Mesodermal cell (in vitro differentiated cells): ENCODE data around the gene IL17RC.

Experiments
- H3K27ac ChIP-seq: 2 replicates; pipeline ENCODE4 v1.7.0; 2013; ENCODE audit warnings: mild to moderate bottlenecking, low read depth, low read length, moderate library complexity; ENCODE audit not compliant: severe bottlenecking
- H3K36me3 ChIP-seq: 2 replicates; pipeline ENCODE4 v1.7.1; 2013; ENCODE audit warnings: mild to moderate bottlenecking, low read length, moderate library complexity; ENCODE audit not compliant: control insufficient read depth, insufficient read depth
- H3K4me1 ChIP-seq: one replicate; pipeline ENCODE4 v1.7.1; 2013; ENCODE audit warnings: mild to moderate bottlenecking, low read length; ENCODE audit not compliant: insufficient read depth, control insufficient read depth, poor library complexity, severe bottlenecking
- H3K4me3 ChIP-seq: 2 replicates; pipeline ENCODE4 v1.7.0; 2013; ENCODE audit warnings: low read length, control low read depth, mild to moderate bottlenecking; ENCODE audit not compliant: insufficient read depth, poor library complexity, severe bottlenecking; ENCODE audit errors: extremely low read depth
- H3K9me3 ChIP-seq: 2 replicates; pipeline ENCODE4 v1.7.1; 2013; ENCODE audit warnings: mild to moderate bottlenecking, low read length, moderate library complexity; ENCODE audit not compliant: control insufficient read depth
- WGBS, 2 experiments: methylation state at CpG; one replicate each; pipeline ENCODE4 v1.1.5; 2013; ENCODE audit warnings: missing lambda C conversion rate in 2 of 2; ENCODE audit not compliant: insufficient coverage in 2 of 2; 5-methylcytosine and 5-hydroxymethylcytosine counted together

Gene IL17RC

DNA sequence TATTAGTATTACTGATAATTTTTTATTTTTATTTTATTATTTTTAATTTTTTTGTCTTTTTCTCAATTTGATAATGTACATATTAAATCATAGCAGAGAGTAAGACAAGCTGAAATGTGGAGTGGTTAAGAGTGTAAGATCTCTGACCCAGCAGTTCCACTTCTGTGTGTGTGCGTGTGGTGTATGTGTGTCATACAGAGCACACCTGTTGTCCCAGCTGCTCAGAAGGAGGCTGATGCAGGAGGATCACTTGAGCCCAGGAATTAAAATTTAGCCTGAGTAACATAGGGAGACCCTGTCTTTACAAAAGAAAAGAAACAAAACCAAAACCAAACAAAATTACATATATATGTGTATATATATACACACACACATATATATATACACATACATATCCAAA, 35.5 kb upstream of the IL17RC start:
- Histone ChIP-seq H3K4me1 (peaks cover 2% of the 10 kb centered on the region), H3K9me3 (no peaks in the 10 kb centered on the region), H3K36me3 (no peaks in the 10 kb centered on the region), H3K4me3 (no peak overlapping the region), H3K27ac (no peak overlapping the region)
- 60 to 100% methylated on average over 1 of the region's 1 CpG for WGBS, 2 experiments

DNA sequence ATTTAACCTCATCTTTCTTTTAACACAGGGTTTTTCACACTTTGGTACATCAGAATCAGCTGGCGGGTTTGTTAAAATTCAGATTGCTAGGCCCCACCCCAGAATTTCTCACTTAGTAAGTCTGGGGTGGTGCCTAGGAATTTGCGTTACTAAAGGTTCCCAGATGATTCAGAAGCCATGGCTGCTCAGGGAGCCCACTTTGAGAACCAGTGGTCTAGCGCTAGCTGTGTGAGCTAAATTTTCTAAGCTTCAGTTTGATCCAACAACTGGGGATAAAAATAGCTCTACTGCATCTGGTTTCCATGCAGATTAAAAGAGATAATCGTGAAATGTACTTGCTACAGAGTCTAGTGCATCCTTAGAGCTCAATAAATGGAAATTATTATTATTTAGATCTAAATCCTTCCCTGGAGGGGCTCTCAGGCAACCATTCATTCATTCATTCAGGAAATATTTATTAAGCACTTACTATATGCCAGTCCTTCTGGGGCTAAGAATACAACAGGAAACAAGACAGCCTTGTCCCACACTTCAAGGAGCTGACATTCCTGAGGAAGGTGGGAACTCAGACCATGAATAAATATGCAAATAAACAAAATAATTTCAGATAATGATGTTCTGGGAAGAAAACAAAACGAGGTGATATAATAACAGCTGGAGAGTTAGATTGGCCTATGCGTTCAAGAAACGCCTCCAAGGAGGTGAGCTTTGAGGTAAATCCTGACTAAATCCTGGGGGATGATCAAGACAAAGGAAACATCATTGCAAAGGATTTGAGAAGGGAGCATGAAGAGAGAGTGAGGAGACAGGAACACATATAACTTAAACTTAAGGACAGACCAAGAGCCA, 33.0 kb upstream of the IL17RC start:
- no peak overlapping the region for H3K4me3 ChIP-seq
- H3K27ac ChIP-seq = peak overlapping the region; percentile 98
- no peaks in the 10 kb centered on the region for H3K9me3 ChIP-seq
- no peaks in the 10 kb centered on the region for H3K36me3 ChIP-seq
- 87% methylated on average over 5 to 6 of the region's 7 CpGs for WGBS, 2 experiments
- H3K4me1 ChIP-seq = peaks cover 2% of the 10 kb centered on the region

DNA sequence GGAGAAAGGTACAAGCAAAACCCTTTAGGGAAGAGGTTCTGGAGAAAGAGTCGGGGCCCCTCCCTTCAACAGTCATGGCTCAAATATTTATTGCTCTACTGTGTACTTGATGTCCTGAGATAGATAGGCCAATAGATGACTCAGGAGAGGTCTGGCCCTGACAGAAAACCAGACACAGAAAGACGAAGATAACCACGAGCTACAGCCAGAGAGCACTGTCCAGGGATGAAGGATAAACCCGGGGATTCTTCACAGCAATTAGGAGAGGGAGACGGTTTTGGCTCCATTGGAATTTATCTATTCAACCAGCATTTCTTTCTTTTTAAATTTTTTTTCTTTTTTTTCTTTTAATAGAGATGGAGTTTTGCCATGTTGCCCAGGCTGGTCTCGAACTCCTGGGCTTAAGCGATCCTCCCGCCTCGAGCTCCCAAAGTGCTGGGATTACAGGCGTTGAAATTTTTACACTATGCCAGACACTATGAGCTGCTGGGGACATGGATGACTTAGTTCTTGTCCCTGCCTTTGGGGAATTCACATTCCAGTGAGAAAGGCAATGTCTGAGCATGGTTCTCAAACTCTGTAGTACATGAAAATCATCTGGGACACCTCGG, 32.2 kb upstream of the IL17RC start:
- Histone ChIP-seq H3K27ac (peak overlapping the region; percentile 98), H3K4me3 (no peak overlapping the region)

DNA sequence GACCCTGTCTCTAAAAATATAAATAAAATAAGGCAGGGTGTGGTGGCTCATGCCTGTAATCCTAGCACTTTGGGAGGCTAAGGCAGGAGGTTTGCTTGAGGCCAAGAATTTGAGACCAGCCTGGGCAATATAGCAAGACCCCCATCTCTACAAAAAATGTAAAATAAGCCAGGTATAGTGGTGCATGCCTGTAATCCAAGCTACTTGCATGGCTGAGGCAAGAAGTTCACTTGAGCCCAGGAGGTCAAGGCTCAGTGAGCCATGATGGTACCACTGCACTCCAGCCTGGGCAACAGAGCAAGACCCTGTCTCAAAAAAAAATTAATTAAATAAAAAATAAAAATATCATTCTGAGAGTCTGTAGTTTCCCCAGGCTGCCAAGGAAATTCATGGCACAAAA, 30.6 kb upstream of the IL17RC start:
- Histone ChIP-seq H3K27ac (no peak overlapping the region), H3K9me3 (no peaks in the 10 kb centered on the region), H3K36me3 (no peaks in the 10 kb centered on the region), H3K4me1 (peaks cover 2% of the 10 kb centered on the region), H3K4me3 (no peak overlapping the region)

More for the DNA sequence above, 32.2 kb upstream of the IL17RC start:
- H3K36me3 ChIP-seq = no peaks in the 10 kb centered on the region
- peaks cover 2% of the 10 kb centered on the region for H3K4me1 ChIP-seq
- WGBS, 2 experiments = 43 to 55% methylated on average over 3 to 4 of the region's 11 CpGs
- no peaks in the 10 kb centered on the region for H3K9me3 ChIP-seq

DNA sequence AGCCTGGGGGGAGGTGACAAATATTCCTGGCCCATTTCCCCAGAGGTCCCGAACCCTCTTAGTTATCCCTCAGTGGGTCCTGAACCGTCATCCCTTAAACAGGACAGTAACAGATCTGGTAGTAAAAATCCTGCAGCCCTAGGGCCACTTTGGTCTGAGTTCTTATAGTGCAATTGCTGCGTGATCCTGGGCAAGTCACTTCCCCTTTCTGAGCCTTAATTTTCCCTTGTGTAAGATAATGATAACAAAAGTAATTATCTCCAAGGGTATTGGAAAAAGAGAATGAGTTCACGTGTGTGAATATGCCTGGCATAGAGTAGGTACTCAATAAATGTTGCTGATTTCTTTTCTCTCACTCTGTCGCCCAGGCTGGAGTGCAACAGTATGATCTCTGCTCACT, 29.4 kb upstream of the IL17RC start:
- Histone ChIP-seq H3K9me3 (no peaks in the 10 kb centered on the region), H3K4me3 (no peak overlapping the region), H3K27ac (no peak overlapping the region), H3K4me1 (peaks cover 2% of the 10 kb centered on the region), H3K36me3 (peaks cover 9% of the 10 kb centered on the region)
- WGBS, 2 experiments = 96 to 100% methylated on average over 2 to 4 of the region's 5 CpGs

DNA sequence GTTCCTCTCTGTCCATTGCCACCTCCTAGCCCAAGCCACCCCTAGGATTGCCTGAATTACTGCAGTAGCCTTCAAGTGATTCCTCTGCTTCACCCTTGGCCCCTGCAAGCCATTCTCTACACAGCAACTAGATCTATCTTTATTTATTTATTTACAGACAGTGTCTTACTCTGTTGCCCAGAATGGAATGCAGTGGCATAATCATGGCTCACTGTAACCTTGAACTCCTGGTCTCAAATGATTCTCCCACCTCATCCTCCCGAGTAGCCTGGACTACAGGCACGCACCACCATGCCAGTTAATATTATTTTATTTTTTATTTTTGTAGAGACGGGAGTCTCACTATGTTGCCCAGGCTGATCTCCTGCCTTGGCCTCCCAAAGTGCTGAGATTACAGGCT, 28.4 kb upstream of the IL17RC start:
- Histone ChIP-seq H3K4me3 (no peak overlapping the region), H3K4me1 (no peaks in the 10 kb centered on the region), H3K9me3 (no peaks in the 10 kb centered on the region), H3K36me3 (peaks cover 20% of the 10 kb centered on the region), H3K27ac (no peak overlapping the region)
- 83 to 100% methylated on average over 1 of the region's 3 CpGs for WGBS, 2 experiments

DNA sequence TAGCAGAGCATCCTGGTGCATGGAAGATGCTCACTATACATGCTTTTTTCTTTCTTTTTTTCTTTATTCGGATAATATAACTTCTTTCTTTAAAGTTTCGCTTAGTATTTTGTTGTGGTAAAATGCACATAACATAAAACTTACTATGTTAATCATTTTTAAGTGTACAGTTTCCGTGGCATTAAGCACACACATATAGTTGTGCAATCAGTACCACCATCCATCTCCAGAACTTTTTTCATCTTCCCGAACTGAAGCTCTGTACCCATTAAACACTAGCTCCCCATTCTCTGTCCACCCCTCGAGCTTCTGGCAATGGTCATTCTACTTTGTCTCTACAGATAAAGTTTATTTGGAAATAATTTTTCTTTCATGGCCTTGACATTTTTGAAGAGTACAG, 27.5 kb upstream of the IL17RC start:
- Histone ChIP-seq H3K36me3 (peaks cover 29% of the 10 kb centered on the region), H3K4me3 (no peak overlapping the region), H3K4me1 (no peaks in the 10 kb centered on the region), H3K9me3 (no peaks in the 10 kb centered on the region), H3K27ac (no peak overlapping the region)
- WGBS, 2 experiments = 85 to 94% methylated on average over 2 of the region's 5 CpGs

DNA sequence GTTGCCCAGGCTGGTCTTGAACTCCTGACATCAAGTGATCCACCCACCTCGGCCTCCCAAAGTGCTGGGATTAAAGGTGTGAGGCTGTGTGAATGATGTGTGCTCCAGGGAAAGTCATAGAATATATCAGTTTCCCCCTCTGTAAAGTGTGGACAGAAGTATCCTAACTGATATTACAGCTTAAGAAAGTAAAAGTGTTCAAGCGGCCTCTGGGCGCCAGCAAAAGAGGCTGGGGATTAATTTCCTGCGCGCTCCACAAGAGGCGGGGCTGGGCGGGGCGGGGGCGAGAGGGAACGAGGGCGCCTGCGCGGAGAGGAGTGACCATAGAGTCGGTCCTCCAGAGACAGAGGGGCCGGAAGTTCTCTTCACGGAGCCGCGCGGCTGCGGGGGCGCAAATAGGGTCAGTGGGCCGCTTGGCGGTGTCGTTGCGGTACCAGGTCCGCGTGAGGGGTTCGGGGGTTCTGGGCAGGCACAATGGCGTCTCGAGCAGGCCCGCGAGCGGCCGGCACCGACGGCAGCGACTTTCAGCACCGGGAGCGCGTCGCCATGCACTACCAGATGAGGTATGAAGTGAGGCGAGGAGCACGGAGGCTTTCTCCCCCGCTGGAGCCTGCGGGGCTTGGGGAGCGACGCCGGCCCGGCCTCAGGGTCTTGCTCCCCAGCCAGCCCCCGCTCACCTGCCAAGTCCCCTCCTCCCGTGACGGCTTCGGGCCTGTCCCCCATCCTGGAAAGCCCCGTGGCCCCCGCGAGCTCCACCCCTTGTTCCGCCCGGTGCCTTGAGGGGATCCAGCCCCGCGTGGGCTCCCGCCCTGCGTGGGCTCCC, 26.4 kb upstream of the IL17RC start, which contains the start of gene JAGN1:
Gene JAGN1, plus strand, starts transcription at position 362 of the 823 bp plus-strand sequence. Its CDS starts 113 bp downstream, at position 475.
- Histone ChIP-seq H3K4me3 (peak within 1 kb of the TSS; percentile 100), H3K27ac (peak within 1 kb of the TSS; percentile 73), H3K36me3 (peaks cover 34% of the 10 kb centered on the region), H3K9me3 (no peaks in the 10 kb centered on the region), H3K4me1 (no peaks in the 10 kb centered on the region)
- 1 to 2% methylated on average over 35 to 53 of the region's 62 CpGs for WGBS, 2 experiments

DNA sequence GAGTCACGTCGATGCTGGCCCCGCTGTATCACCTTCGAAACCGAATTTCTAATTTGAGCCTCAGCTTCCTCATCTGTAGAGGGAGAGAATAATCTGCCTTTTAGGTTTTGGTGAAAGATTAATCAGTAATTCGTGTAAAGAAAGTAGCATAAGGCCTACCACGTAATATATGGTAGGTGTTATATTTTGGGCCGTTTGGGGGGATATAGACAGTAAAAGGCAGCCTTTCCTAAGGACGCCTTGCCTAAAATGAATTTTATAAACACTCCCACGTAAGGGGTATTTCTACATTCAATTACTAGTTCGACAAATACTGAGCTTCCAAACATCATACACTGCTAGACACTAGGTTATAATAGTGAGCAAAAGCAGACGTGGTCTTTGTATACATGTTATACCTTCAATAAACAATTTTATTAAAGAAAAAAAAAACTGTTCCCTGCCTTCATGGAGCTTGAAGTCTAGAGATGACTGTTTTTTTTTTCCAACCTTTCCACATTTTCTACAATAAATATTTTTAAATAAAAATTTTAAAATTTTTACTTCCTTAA, 25.8 kb upstream of the IL17RC start:
- peaks cover 36% of the 10 kb centered on the region for H3K36me3 ChIP-seq
- no peaks in the 10 kb centered on the region for H3K4me1 ChIP-seq
- H3K9me3 ChIP-seq = no peaks in the 10 kb centered on the region
- H3K4me3 ChIP-seq = peak overlapping the region; percentile 100
- 0 to 8% methylated on average over 2 to 7 of the region's 12 CpGs for WGBS, 2 experiments
- peak overlapping the region; percentile 73 for H3K27ac ChIP-seq

DNA sequence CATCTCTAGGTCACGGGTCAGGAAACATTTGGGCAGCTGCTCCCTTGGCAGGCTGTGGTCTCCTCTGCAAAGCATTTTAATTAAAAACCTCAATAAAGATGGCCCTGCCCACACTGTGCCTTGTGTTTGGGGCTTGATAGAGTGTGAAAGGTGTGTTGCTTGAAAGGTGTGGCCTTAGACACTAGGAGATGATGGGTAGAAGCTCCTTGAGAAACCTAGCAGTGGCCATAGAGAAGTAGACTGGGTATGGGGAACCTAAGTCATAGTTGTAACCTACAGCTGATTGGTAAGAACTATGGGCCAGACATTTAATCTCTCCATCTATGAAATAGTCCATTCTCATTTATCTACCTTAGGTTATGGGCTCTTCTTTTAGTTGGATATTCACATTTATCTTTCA, 23.2 kb upstream of the IL17RC start:
- no peaks in the 10 kb centered on the region for H3K4me1 ChIP-seq
- no peak overlapping the region for H3K4me3 ChIP-seq
- no peaks in the 10 kb centered on the region for H3K9me3 ChIP-seq
- peaks cover 36% of the 10 kb centered on the region for H3K36me3 ChIP-seq
- no peak overlapping the region for H3K27ac ChIP-seq
- 100% methylated on average over 1 of the region's 1 CpG; no CpG with 5 or more reads in 1 of the 2 experiments for WGBS, 2 experiments
